ENCODE measurements around the gene CDCA8.

DNA sequence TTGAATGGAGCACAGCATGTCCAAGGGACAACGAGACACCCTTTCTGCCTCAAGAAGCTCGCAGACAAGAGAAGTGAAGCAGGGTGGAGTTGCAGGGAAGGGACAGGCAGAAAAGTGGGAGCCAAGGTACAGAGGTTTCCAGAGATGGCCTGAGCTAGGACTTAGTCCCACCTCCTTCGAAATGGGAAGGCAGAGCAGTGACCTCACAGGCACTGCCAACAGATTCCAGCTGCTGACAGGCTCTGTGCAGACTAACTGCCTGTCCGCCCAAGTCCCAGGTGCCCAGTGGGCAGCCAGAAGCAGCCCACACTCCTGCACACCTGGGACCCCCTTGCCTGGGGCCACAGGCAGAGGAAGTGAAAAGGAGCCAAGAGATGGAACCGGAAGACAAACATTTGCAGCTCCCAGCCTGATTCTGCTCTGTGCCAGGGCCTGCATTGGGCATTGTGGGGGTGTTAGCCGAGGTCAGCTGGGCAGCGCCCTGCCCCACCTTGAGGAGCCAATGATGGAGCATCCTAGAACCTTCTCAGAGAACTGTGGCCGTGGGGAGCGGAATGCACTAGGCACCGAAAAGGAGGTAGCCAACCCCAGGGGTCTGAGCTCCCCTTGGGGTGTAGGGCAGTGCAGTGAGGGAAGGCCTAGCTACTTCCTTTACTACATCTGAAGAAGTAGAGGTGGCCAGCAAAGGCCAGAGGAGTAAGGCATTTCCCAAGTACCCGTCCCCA, 30.1 kb upstream of the CDCA8 start:
- TF ChIP-seq RFX5 (IDR thresholded peaks at IDR 0.05; ENCODE audit: low read depth, low read length): no peak
- no peak for TF ChIP-seq BCL6 (CRISPR knock-in tag; IDR thresholded peaks at IDR 0.05)
- TF ChIP-seq ZNF629 (CRISPR knock-in tag; conservative IDR thresholded peaks at IDR 0.05): no peak
- TF ChIP-seq CTCF (CRISPR knock-in tag; IDR thresholded peaks at IDR 0.05): no peak
- TF ChIP-seq ZNF274 (CRISPR knock-in tag; IDR thresholded peaks at IDR 0.05): no peak
- no peak for TF ChIP-seq HNF4A (CRISPR knock-in tag; IDR thresholded peaks at IDR 0.05)
- no peak for TF ChIP-seq ZNF780A (CRISPR knock-in tag; IDR thresholded peaks at IDR 0.05)
- no peak for TF ChIP-seq POLR2A (IDR thresholded peaks at IDR 0.05; ENCODE audit: insufficient read depth in 1 of 2, low read depth in 2 of 2, low read length in 2 of 2)

Measured in HepG2 (cell line).